HEK293 (cell line): ENCODE measurements around the gene MMP14.

Experiments
- CTCF ChIA-PET: fragments of 350-600 bp; formaldehyde crosslinking; extraction: SDS; loops from one replicate; lab custom pipeline; 2021; ENCODE audit warnings: antibody characterized with exemption; lab: Yijun Ruan, JAX
- POLR2A ChIA-PET: fragments of 300-600 bp; formaldehyde crosslinking; extraction: SDS; loops from one replicate; lab custom pipeline; 2020; ENCODE audit warnings: antibody characterized with exemption, inconsistent platforms; lab: Yijun Ruan, JAX
- H3K27ac ChIP-seq: fragments of 200-500 bp; sonication (Bioruptor generic); 2 replicates; pipeline ENCODE4 v1.5.1; 2014; ENCODE audit warnings: low read depth, low read length, control low read depth, inconsistent platforms; ENCODE audit errors: extremely low read depth
- H3K36me3 ChIP-seq, 2 experiments: fragments of 200-500 bp in 1 of 2; sonication (Bioruptor generic) in 1 of 2; 1 replicate in 1 of 2; 2 replicates in 1 of 2; pipeline ENCODE4 v1.5.1; 2014 to 2017; ENCODE audit warnings: inconsistent platforms in 2 of 2, low read length in 2 of 2; ENCODE audit not compliant: control insufficient read depth in 2 of 2, insufficient read depth in 1 of 2
- H3K4me1 ChIP-seq: fragments of 200-500 bp; sonication (Bioruptor generic); 2 replicates; pipeline ENCODE4 v1.5.1; 2014; ENCODE audit warnings: mild to moderate bottlenecking, low read length, inconsistent platforms; ENCODE audit not compliant: control insufficient read depth, insufficient read depth
- H3K4me3 ChIP-seq: 2 replicates; pipeline ENCODE4 v1.5.1; 2011; ENCODE audit warnings: low read depth, mild to moderate bottlenecking, control low read depth, low read length, moderate library complexity
- H3K9me3 ChIP-seq: fragments of 200-500 bp; sonication (Bioruptor generic); 2 replicates; pipeline ENCODE4 v1.5.1; 2014; ENCODE audit warnings: low read depth, low read length, inconsistent platforms; ENCODE audit not compliant: control insufficient read depth, insufficient read depth
- BCL11A ChIP-seq: fragments of 450-650 bp; formaldehyde crosslinking; IDR thresholded peaks from 2 replicates; pipeline ENCODE4 v1.5.1; 2016; ENCODE audit warnings: low read depth, missing biosample characterization, missing genetic modification characterization
- KLF1 ChIP-seq: fragments of 450-650 bp; formaldehyde crosslinking; IDR thresholded peaks from 2 replicates; pipeline ENCODE4 v1.5.1; 2016; ENCODE audit warnings: missing biosample characterization, missing genetic modification characterization
- KLF8 ChIP-seq: fragments of 450-650 bp; formaldehyde crosslinking; IDR thresholded peaks from 2 replicates; pipeline ENCODE4 v1.5.1; 2016; ENCODE audit warnings: missing biosample characterization, missing genetic modification characterization
- MEIS1 ChIP-seq: sonication (generic); formaldehyde crosslinking; IDR thresholded peaks from 2 replicates; pipeline ENCODE4 v1.8.1; 2022; ENCODE audit warnings: missing genetic modification reagents, mild to moderate bottlenecking, borderline replicate concordance
- SCRT1 ChIP-seq: fragments of 450-650 bp; formaldehyde crosslinking; IDR thresholded peaks from 2 replicates; pipeline ENCODE4 v1.5.1; 2016; ENCODE audit warnings: missing biosample characterization, missing genetic modification characterization, borderline replicate concordance
- ZBTB48 ChIP-seq: fragments of 450-650 bp; formaldehyde crosslinking; IDR thresholded peaks from 2 replicates; pipeline ENCODE4 v1.5.1; 2016; ENCODE audit warnings: missing biosample characterization, missing genetic modification characterization
- ZEB2 ChIP-seq: fragments of 450-650 bp; formaldehyde crosslinking; IDR thresholded peaks from 2 replicates; pipeline ENCODE4 v1.5.1; 2016; ENCODE audit warnings: missing biosample characterization, missing genetic modification characterization
- ZFP3 ChIP-seq: fragments of 450-650 bp; formaldehyde crosslinking; IDR thresholded peaks from 2 replicates; pipeline ENCODE4 v1.5.1; 2016; ENCODE audit warnings: low read depth, missing biosample characterization, missing genetic modification characterization
- ZNF112 ChIP-seq: fragments of 450-650 bp; formaldehyde crosslinking; IDR thresholded peaks from 2 replicates; pipeline ENCODE4 v1.5.0; 2017; ENCODE audit warnings: missing biosample characterization, missing genetic modification characterization
- ZNF121 ChIP-seq: fragments of 450-650 bp; formaldehyde crosslinking; IDR thresholded peaks from 2 replicates; pipeline ENCODE4 v1.5.1; 2016; ENCODE audit warnings: missing biosample characterization, missing genetic modification characterization
- ZNF132 ChIP-seq: fragments of 450-650 bp; formaldehyde crosslinking; IDR thresholded peaks from 2 replicates; pipeline ENCODE4 v1.5.1; 2017; ENCODE audit warnings: missing biosample characterization, missing genetic modification characterization, borderline replicate concordance
- ZNF266 ChIP-seq: fragments of 450-650 bp; formaldehyde crosslinking; IDR thresholded peaks from 2 replicates; pipeline ENCODE4 v1.5.1; 2016; ENCODE audit warnings: missing biosample characterization, missing genetic modification characterization, low read depth
- ZNF335 ChIP-seq: fragments of 450-650 bp; formaldehyde crosslinking; conservative IDR thresholded peaks from 2 replicates; pipeline ENCODE4 v1.5.1; 2016; ENCODE audit warnings: missing biosample characterization, missing genetic modification characterization
- ZNF521 ChIP-seq: fragments of 450-650 bp; formaldehyde crosslinking; IDR thresholded peaks from 2 replicates; pipeline ENCODE4 v1.5.1; 2017; ENCODE audit warnings: missing biosample characterization, mild to moderate bottlenecking, missing genetic modification characterization
- ZNF558 ChIP-seq: fragments of 450-650 bp; formaldehyde crosslinking; IDR thresholded peaks from 2 replicates; pipeline ENCODE4 v1.5.1; 2016; ENCODE audit warnings: missing biosample characterization, missing genetic modification characterization
- ZNF585B ChIP-seq: fragments of 450-650 bp; formaldehyde crosslinking; IDR thresholded peaks from 2 replicates; pipeline ENCODE4 v1.5.1; 2016; ENCODE audit warnings: missing biosample characterization, missing genetic modification characterization
- TF ChIP-seq, protein P1 (sequence below): fragments of 450-650 bp; formaldehyde crosslinking; IDR thresholded peaks from 2 replicates; pipeline ENCODE4 v1.5.1; 2016; ENCODE audit warnings: missing biosample characterization, missing genetic modification characterization
- TF ChIP-seq, protein P2 (sequence below): fragments of 450-650 bp; formaldehyde crosslinking; IDR thresholded peaks from 2 replicates; pipeline ENCODE4 v1.5.1; 2016; ENCODE audit warnings: missing biosample characterization, missing genetic modification characterization
- TF ChIP-seq, protein P3 (sequence below): fragments of 450-650 bp; formaldehyde crosslinking; IDR thresholded peaks from 2 replicates; pipeline ENCODE4 v1.5.1; 2016; ENCODE audit warnings: missing biosample characterization, missing genetic modification characterization

MMP14 gene

DNA sequence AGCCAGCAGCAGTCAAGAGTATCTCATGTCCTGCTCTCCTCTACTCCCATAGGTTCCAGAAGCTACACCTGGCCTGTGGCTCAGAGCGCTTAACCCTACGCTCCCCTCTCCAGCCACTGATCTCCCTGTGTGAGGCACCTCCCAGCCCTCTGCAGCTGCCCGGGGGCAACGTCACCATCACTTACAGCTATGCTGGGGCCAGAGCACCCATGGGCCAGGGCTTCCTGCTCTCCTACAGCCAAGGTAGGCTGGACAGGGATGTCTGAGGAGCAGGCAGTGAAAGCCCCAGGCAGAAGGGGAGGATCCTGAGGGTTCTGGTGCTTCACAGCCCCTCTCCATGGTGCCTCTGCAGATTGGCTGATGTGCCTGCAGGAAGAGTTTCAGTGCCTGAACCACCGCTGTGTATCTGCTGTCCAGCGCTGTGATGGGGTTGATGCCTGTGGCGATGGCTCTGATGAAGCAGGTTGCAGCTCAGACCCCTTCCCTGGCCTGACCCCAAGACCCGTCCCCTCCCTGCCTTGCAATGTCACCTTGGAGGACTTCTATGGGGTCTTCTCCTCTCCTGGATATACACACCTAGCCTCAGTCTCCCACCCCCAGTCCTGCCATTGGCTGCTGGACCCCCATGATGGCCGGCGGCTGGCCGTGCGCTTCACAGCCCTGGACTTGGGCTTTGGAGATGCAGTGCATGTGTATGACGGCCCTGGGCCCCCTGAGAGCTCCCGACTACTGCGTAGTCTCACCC is 38.8 kb downstream of the MMP14 start:
- POLR2A ChIA-PET, result no interaction called here

DNA sequence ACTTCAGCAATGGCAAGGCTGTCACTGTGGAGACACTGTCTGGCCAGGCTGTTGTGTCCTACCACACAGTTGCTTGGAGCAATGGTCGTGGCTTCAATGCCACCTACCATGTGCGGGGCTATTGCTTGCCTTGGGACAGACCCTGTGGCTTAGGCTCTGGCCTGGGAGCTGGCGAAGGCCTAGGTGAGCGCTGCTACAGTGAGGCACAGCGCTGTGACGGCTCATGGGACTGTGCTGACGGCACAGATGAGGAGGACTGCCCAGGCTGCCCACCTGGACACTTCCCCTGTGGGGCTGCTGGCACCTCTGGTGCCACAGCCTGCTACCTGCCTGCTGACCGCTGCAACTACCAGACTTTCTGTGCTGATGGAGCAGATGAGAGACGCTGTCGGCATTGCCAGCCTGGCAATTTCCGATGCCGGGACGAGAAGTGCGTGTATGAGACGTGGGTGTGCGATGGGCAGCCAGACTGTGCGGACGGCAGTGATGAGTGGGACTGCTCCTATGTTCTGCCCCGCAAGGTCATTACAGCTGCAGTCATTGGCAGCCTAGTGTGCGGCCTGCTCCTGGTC is 39.4 kb downstream of the MMP14 start:
- Histone ChIP-seq H3K27ac (no peak overlapping the region), H3K4me1 (peaks cover 4% of the 10 kb centered on the region; the same call in 1 of the 2 replicates), H3K4me3 (no peak overlapping the region), H3K36me3 (peaks cover 0 to 57% of the 10 kb centered on the region in 2 experiments; a peak in 2 of 3 replicates), H3K9me3 (no peaks in the 10 kb centered on the region)
- POLR2A ChIA-PET, result no interaction called here
- no peak for TF ChIP-seq ZNF335 (tag by site-specific recombination)
- TF ChIP-seq KLF8, result no peak
- TF ChIP-seq, protein P1, sequence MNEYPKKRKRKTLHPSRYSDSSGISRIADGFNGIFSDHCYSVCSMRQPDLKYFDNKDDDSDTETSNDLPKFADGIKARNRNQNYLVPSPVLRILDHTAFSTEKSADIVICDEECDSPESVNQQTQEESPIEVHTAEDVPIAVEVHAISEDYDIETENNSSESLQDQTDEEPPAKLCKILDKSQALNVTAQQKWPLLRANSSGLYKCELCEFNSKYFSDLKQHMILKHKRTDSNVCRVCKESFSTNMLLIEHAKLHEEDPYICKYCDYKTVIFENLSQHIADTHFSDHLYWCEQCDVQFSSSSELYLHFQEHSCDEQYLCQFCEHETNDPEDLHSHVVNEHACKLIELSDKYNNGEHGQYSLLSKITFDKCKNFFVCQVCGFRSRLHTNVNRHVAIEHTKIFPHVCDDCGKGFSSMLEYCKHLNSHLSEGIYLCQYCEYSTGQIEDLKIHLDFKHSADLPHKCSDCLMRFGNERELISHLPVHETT, result no peak
- TF ChIP-seq ZNF585B (tag by site-specific recombination), result no peak
- no peak for TF ChIP-seq ZNF132 (tag by site-specific recombination)
- TF ChIP-seq KLF1 (tag by site-specific recombination), result no peak
- TF ChIP-seq ZNF558 (tag by site-specific recombination), result no peak
- no peak for TF ChIP-seq MEIS1 (CRISPR knock-in tag)
- no peak for TF ChIP-seq ZNF266 (tag by site-specific recombination)
- CTCF ChIA-PET, result no interaction called here

More for the DNA sequence above, 38.8 kb downstream of the MMP14 start:
- H3K36me3 ChIP-seq, result peaks cover 0 to 57% of the 10 kb centered on the region in 2 experiments; a peak in 2 of 3 replicates
- H3K4me1 ChIP-seq, result peaks cover 9% of the 10 kb centered on the region
- H3K9me3 ChIP-seq, result no peaks in the 10 kb centered on the region
- H3K4me3 ChIP-seq, result no peak overlapping the region
- no peak overlapping the region for H3K27ac ChIP-seq
- TF ChIP-seq ZEB2 (tag by site-specific recombination) (no peak), ZNF521 (tag by site-specific recombination) (no peak), BCL11A (tag by site-specific recombination) (no peak), ZNF112 (no peak)
- TF ChIP-seq, protein P2, sequence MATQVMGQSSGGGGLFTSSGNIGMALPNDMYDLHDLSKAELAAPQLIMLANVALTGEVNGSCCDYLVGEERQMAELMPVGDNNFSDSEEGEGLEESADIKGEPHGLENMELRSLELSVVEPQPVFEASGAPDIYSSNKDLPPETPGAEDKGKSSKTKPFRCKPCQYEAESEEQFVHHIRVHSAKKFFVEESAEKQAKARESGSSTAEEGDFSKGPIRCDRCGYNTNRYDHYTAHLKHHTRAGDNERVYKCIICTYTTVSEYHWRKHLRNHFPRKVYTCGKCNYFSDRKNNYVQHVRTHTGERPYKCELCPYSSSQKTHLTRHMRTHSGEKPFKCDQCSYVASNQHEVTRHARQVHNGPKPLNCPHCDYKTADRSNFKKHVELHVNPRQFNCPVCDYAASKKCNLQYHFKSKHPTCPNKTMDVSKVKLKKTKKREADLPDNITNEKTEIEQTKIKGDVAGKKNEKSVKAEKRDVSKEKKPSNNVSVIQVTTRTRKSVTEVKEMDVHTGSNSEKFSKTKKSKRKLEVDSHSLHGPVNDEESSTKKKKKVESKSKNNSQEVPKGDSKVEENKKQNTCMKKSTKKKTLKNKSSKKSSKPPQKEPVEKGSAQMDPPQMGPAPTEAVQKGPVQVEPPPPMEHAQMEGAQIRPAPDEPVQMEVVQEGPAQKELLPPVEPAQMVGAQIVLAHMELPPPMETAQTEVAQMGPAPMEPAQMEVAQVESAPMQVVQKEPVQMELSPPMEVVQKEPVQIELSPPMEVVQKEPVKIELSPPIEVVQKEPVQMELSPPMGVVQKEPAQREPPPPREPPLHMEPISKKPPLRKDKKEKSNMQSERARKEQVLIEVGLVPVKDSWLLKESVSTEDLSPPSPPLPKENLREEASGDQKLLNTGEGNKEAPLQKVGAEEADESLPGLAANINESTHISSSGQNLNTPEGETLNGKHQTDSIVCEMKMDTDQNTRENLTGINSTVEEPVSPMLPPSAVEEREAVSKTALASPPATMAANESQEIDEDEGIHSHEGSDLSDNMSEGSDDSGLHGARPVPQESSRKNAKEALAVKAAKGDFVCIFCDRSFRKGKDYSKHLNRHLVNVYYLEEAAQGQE, result peak; percentile 90
- TF ChIP-seq, all 188 proteins: peak for 1
- CTCF ChIA-PET, result interaction anchor here (1.1 kb wide), 2 partner anchors 9 to 25 kb away, joined by 3 to 4 read pairs; no protein-coding TSS in a partner anchor

DNA sequence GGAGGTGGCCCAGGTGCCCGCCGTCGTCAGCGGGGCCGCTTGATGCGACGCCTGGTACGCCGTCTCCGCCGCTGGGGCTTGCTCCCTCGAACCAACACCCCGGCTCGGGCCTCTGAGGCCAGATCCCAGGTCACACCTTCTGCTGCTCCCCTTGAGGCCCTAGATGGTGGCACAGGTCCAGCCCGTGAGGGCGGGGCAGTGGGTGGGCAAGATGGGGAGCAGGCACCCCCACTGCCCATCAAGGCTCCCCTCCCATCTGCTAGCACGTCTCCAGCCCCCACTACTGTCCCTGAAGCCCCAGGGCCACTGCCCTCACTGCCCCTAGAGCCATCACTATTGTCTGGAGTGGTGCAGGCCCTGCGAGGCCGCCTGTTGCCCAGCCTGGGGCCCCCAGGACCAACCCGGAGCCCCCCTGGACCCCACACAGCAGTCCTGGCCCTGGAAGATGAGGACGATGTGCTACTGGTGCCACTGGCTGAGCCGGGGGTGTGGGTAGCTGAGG is 40.7 kb downstream of the MMP14 start:
- Histone ChIP-seq H3K36me3 (peaks cover 0 to 57% of the 10 kb centered on the region in 2 experiments; a peak in 2 of 3 replicates), H3K4me1 (peaks cover 3% of the 10 kb centered on the region; the same call in 1 of the 2 replicates), H3K4me3 (no peak overlapping the region), H3K27ac (no peak overlapping the region), H3K9me3 (no peaks in the 10 kb centered on the region)
- CTCF ChIA-PET, result no interaction called here
- POLR2A ChIA-PET, result no interaction called here
- TF ChIP-seq, protein P3, sequence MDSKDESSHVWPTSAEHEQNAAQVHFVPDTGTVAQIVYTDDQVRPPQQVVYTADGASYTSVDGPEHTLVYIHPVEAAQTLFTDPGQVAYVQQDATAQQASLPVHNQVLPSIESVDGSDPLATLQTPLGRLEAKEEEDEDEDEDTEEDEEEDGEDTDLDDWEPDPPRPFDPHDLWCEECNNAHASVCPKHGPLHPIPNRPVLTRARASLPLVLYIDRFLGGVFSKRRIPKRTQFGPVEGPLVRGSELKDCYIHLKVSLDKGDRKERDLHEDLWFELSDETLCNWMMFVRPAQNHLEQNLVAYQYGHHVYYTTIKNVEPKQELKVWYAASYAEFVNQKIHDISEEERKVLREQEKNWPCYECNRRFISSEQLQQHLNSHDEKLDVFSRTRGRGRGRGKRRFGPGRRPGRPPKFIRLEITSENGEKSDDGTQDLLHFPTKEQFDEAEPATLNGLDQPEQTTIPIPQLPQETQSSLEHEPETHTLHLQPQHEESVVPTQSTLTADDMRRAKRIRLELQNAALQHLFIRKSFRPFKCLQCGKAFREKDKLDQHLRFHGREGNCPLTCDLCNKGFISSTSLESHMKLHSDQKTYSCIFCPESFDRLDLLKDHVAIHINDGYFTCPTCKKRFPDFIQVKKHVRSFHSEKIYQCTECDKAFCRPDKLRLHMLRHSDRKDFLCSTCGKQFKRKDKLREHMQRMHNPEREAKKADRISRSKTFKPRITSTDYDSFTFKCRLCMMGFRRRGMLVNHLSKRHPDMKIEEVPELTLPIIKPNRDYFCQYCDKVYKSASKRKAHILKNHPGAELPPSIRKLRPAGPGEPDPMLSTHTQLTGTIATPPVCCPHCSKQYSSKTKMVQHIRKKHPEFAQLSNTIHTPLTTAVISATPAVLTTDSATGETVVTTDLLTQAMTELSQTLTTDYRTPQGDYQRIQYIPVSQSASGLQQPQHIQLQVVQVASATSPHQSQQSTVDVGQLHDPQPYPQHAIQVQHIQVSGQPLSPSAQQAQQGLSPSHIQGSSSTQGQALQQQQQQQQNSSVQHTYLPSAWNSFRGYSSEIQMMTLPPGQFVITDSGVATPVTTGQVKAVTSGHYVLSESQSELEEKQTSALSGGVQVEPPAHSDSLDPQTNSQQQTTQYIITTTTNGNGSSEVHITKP (tag by site-specific recombination), result no peak
- TF ChIP-seq ZBTB48 (tag by site-specific recombination), result no peak
- TF ChIP-seq ZNF121 (tag by site-specific recombination), result no peak
- TF ChIP-seq ZFP3, result no peak
- no peak for TF ChIP-seq SCRT1 (tag by site-specific recombination)
